H1 (cell line): ENCODE data around the gene PPP2R2B. TPM values are rescaled to one million over a fixed set of nuclear protein-coding genes. Genes with fewer than 3 reads are reported as not detected.

Source experiments
- CTBP2 ChIP-seq: IDR thresholded peaks from 2 replicates; pipeline ENCODE4 v1.7.0; 2011; ENCODE audit warnings: borderline replicate concordance, mild to moderate bottlenecking, moderate library complexity, mixed read lengths, low read length; ENCODE audit not compliant: insufficient read depth, insufficient read length
- GTF2F1 ChIP-seq: IDR thresholded peaks from 2 replicates; pipeline ENCODE4 v1.6.1; 2012; ENCODE audit warnings: low read depth, low read length, improper control_type of control experiment, borderline replicate concordance
- KDM5A ChIP-seq: fragments of 200-600 bp; IDR thresholded peaks from 2 replicates; pipeline ENCODE4 v1.7.1; 2012; ENCODE audit warnings: mild to moderate bottlenecking, low read length, inconsistent platforms, mixed read lengths
- SIN3A ChIP-seq, 2 experiments: IDR thresholded peaks in 1 of 2; conservative IDR thresholded peaks in 1 of 2; 2 replicates each; pipeline ENCODE4 v1.6.1; 2011 to 2012; ENCODE audit warnings: low read length in 2 of 2, improper control_type of control experiment in 1 of 2, low read depth in 1 of 2, mild to moderate bottlenecking in 1 of 2
- polyA plus RNA-seq, 7 experiments: library from polyadenylated mRNA; depleted of rRNA in 3 of 7; stranded (reverse) in 5 of 7; unstranded in 2 of 7; fragments of >200 nt in 5 of 7; fragments of 200-250 nt in 2 of 7; gene quantifications; 1 replicate in 5 of 7; 2 replicates in 1 of 7; 4 replicates in 1 of 7; pipeline versions ENCODE4 v1.2.1 to v1.2.3, GENCODE V29; 2011 to 2013; ENCODE audit warnings: missing spikeins in 2 of 7, mixed read lengths in 2 of 7
- total RNA-seq: library from RNA; stranded (reverse); fragmentation: NEBNext Ultra II Directional; extraction: Animal tissue kit (Norgen Biotek cat#: 25700); gene quantifications from 2 replicates; pipeline ENCODE4 v1.2.1, GENCODE V29; 2021
- TF ChIP-seq, protein P1 (sequence below): IDR thresholded peaks from 2 replicates; pipeline ENCODE4 v1.6.1; 2012; ENCODE audit warnings: inconsistent platforms

Gene PPP2R2B
- total and polyA plus RNA-seq, 2 of the 8 experiments (the other 6 are each of a cell fraction or from before 2014, with no cell fraction given) = 21.1 to 37.1 TPM

DNA sequence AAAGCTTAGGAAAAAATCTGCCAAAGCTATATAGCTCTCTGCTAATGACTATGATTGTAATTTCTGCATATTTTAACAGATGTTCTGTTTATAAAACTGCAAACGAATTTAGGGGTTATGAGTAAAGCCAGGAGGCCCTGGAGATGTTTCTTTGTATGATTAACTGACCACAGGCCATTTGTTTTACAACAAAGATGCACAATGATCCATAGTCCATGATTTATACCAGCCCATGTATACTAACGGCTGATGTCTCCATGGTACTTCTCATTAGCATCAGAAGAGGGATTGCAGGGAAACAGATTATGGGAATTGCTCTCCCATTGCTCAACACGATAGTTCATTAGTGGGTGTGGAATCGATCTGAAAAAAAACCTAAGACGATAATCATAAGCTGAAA lies 78.9 kb downstream of the PPP2R2B start (continued):
- TF ChIP-seq CTBP2 (no peak), GTF2F1 (no peak), KDM5A (no peak), SIN3A (conservative IDR thresholded peaks at IDR 0.05 in 1 of 2, IDR thresholded peaks at IDR 0.05 in 1 of 2; ENCODE audit: low read depth in 1 of 2, low read length in 2 of 2) (no peak)
- TF ChIP-seq, protein P1, sequence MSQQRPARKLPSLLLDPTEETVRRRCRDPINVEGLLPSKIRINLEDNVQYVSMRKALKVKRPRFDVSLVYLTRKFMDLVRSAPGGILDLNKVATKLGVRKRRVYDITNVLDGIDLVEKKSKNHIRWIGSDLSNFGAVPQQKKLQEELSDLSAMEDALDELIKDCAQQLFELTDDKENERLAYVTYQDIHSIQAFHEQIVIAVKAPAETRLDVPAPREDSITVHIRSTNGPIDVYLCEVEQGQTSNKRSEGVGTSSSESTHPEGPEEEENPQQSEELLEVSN = no peak
